CD4-positive, alpha-beta T cell treated with Interleukin-15 for 4 hours (primary cell): Measurements from ENCODE around the gene COX7A1.
"Not testable (repeated sequence)": the region's sequence is repeated elsewhere in the genome, so short reads cannot be mapped to it uniquely, and the experiment has no call there.

Source experiments
- DNase-seq: peaks from one replicate; pipeline ENCODE4 v3.0.0-alpha.2; 2020; ENCODE audit warnings: low spot score

Gene COX7A1

GRCh38 chr19:36152352-36153091 lies at the start of gene COX7A1:
COX7A1 (minus strand) TSS chr19:36152447; CDS start chr19:36152407, 40 bp downstream.
- DNase-seq, result no peak

DNA sequence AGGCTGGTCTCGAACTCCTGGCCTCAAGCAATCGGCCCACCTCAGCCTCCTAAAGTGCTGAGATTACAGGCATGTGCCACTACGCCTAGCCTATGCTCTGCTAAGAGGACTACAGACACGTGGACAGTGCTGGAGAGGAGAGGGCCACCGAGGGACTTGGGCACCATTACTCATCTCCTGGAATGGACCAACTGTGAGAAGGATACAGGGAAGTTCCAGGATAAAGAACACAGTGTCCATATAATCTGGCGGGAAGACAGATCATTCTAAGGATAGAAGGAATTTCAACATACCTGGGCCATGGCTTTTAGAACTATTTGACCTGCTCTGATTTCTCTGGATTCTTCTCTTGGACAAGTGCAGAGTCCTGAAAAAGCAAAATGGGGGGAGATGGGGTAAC lies 49.4 kb upstream of the COX7A1 start:
- DNase-seq, result no peak

GRCh38 chr19:36198119-36198518 lies 45.9 kb upstream of the COX7A1 start:
- no peak for DNase-seq

GRCh38 chr19:36196249-36196648 lies 44.0 kb upstream of the COX7A1 start:
- DNase-seq, result no peak

DNA sequence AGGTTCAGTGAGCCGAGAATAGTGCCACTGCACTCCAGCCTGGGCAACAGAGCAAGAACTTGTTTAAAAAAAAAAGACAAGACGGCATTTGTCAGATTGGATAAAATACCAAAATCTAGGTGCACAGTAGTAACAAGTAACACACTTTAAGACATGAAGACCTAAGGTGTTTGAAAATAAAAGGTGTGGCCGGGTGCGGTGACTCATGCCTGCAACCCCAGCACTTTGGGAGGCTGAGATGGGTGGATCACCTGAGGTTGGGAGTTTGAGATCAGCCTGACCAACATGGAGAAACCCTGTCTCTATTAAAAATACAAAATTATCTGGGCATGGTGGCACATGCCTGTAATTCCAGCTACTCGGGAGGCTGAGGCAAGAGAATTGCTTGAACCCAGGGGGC lies 34.5 kb upstream of the COX7A1 start:
- DNase-seq, result not testable (repeated sequence)

DNA sequence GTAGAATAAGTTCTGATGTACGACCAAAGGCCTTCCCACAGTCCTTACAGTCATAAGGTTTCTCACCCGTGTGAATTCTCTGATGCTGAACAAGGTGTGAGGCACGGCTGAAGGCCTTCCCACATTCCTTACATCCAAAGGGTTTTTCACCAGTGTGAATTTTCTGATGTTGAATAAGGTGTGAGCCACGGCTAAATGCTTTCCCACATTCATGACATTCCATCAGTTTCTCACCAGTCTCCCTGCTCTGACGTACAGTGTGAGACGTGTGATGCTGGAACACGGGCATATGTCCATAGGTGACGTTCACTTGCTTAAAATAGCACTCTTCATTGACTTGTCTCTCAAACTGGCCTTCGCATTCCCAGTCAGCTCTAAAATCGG lies 31.0 kb upstream of the COX7A1 start:
- no peak for DNase-seq

- DNase-seq, result no peak
Observed at GRCh38 chr19:36182612-36183244, 30.5 kb upstream of the COX7A1 start.

DNA sequence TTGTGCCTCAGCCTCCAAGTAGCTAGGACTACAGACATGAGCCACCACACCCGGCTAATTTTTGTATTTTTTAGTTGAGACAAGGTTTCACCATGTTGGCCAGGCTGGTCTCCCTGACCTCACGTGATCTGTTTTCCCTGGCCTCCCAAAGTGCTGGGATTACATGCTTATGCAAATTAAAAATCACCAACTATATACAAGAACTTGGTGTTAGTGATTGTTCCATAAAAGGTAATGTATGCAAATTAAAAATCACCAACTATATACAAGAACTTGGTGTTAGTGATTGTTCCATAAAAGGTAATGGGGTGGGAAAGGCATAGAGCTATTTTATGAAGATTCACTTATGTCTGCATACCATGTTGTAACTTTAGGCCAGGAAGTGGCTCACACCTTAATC lies 26.8 kb upstream of the COX7A1 start:
- DNase-seq, result not testable (repeated sequence)

DNA sequence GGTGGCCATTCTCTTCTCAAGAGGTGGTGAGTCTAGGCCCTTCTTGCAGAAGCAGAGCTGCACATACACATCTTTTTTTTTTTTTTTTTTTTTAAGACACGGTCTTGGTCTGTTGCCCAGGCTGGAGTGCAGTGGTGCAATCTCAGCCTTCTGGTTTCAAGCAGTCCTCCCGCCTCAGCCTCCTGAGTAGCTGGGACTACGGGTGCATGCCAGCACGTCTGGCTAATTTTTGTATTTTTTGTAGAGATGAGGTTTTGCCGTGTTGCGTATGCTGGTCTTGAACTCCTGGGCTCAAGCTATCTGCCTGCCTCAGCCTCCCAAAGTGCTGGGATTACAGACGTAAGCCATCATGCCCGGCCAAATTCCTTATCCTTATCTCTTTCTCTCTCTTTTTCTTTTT lies 21.6 kb upstream of the COX7A1 start:
- not testable (repeated sequence) for DNase-seq

GRCh38 chr19:36172852-36173251 lies 20.6 kb upstream of the COX7A1 start:
- DNase-seq, result no peak

DNA sequence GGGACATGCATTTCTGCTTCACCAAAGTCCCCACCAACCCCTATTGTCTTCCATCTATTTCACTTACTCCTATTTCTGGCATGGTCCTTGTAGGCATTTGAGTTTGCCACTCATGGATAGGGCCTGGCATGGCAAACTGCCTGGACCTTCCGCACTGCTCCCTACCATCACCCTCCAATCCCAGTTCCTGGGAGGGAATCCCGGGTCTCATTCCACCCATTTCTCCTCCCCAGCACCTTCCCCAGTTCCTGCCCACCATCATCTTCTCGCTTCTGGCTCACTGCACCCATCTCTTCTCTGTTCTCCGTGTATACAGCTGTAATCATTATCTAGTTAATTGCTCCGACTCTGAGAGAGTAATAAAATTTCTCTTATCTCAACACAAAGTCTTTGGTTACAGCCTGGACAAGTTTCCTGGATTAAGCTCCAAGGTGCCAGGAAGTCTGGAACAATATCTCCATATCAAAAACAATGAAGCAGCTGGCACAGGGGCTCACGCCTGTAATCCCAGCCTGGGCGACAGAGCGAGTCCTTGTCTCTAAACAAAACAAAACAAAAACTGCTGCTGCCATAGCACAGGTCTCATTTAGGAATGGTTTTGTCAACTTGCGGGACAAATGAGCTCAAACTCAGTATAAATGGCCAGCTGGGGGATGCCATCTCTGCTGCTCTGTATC lies 17.0 kb upstream of the COX7A1 start:
- DNase-seq, result no peak

DNA sequence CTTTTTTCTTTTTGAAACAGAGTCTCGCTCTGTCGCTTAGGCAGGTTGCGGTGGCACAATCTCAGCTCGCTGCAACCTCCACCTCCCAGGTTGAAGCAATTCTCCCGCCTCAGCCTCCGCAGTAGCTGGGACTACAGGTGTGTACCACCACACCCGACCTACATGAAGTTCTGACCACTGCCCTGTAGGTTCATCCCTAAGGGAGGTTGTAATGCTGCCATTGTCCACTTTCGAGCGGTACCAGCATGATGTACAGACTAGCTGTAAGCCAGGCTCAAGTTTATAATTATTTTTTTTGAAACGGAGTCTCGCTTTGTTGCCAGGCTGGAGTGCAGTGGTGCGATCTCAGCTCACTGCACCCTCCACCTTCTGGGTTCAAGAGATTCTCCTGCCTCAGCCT lies 11.6 kb upstream of the COX7A1 start:
- DNase-seq, result no peak

- no peak for DNase-seq
Observed at GRCh38 chr19:36160821-36161596, 8.8 kb upstream of the COX7A1 start.

DNA sequence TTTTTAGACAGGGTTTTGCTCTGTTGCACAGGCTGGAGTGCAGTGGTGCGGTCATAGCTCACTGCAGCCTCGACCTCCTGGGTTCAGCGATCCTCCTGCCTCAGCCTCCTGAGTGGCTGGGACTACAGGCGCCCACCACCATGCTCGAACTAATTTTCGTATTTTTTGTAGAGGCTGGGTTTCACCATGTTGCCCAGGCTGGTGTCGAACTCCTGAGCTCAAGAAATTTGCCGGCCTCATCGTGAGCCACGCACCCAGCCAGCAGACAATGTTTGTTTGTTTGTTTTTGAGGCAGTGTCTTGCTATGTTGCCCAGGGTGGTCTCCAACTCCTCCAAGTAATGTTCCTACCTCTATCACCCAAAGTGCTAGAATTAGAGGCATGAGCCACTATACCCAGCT lies 879 bp upstream of the COX7A1 start:
- no peak for DNase-seq

GRCh38 chr19:36152019-36152351 lies 262 bp downstream of the COX7A1 start:
- no peak for DNase-seq

DNA sequence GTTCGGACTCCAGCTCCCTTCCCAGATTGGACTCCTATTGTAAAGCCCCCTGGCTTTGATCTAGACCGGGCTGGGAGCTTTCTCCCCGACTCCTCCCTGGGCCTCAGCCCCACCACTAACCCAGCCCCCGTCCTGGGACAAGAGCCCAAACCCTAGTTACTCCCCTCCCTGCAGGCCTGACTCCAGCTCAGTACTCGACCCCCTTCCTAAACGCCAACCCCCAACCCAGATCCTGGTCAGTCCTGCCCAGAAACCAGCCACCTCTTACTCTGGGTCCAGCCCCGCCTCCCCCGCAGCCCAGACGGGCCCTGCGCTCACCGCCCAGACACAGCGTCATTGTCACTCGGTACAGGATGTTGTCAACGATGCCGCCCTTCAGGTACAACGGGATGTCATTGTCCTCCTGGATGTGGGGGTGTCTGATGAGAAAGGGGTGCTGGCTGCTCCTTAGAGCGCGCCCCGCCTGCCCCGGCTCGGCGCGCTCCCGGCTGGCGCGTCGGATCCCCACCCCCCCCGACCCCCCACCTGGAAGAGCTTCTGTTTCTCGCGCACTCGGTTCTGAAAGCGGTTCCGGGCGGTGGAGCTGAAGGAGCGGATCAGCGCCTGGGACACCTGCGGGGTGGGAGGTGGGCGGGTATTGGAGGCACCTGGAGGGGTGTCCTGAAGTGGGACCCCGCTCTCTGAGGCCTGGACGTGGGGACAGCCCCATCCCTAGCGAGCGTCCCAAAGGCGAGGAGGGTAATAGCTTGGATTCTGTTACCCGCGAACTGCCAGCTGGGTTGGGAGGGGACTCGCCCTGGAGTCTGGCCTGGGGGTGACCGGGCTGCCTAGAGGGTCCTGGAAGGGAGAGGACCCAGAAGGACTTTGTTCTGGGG lies 866 bp downstream of the COX7A1 start:
- no peak for DNase-seq

- no peak for DNase-seq
Observed at GRCh38 chr19:36150586-36150985, 1.7 kb downstream of the COX7A1 start.

DNA sequence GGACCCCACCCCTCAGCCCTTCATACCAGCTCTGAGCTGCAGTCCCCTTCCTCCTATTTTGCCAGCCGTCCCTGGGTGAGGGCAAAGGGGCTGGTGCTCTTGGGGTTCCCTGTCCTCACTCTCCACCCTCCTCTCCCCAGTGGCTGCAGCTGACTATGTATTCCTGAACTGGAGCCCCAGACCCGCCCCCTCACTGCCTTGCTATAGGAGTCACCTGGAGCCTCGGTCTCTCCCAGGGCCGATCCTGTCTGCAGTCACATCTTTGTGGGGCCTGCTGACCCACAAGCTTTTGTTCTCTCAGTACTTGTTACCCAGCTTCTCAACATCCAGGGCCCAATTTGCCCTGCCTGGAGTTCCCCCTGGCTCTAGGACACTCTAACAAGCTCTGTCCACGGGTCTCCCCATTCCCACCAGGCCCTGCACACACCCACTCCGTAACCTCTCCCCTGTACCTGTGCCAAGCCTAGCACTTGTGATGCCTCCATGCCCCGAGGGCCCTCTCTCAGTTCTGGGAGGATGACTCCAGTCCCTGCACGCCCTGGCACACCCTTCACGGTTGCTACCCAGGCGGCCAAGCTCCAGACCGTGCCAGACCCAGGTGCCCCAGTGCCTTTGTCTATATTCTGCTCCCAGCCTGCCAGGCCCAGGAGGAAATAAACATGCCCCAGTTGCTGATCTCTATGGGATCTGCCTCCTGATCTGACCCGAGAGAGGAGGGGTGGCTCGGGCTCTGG lies 2.4 kb downstream of the COX7A1 start:
- no peak for DNase-seq

DNA sequence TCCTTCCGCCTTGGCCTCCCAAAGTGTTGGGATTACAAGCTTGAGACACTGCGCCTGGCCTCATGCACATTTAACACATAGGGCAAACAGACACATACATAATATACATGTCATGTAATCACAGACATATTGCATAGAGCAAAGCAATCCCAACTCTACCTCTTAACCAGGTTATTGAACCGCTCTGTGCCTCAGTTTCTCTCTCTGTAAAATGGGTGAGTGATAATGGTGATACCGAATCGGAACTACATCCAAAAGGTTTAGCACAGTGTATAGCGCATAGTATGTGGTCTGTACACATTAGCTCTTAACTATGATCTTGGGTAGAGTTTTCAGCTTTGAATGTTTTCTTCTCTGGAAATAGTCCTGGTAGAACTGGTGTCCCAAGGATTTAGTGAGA lies 7.6 kb downstream of the COX7A1 start:
- DNase-seq, result no peak

- no peak for DNase-seq
Observed at GRCh38 chr19:36142496-36142895, 9.8 kb downstream of the COX7A1 start.

GRCh38 chr19:36142046-36142445 lies 10.2 kb downstream of the COX7A1 start:
- no peak for DNase-seq
